CD4-positive, alpha-beta T cell treated with Interleukin-6 for 4 hours (primary cell): ENCODE data around the gene NEURL2.
A peak's percentile ranks its signal among the peaks of the same experiment; 100 is the strongest.
"Not testable (repeated sequence)": the region's sequence is repeated elsewhere in the genome, so short reads cannot be mapped to it uniquely, and the experiment has no call there.

Experiments used
- DNase-seq: peaks from one replicate; pipeline ENCODE4 v3.0.0-alpha.2; 2020; ENCODE audit warnings: mixed read lengths

The NEURL2 gene

GRCh38 chr20:45898285-45898684 lies 7.3 kb upstream of the NEURL2 start:
- no peak for DNase-seq

GRCh38 chr20:45897692-45898091 lies 6.7 kb upstream of the NEURL2 start:
- DNase-seq = no peak

GRCh38 chr20:45897289-45897688 lies 6.3 kb upstream of the NEURL2 start:
- DNase-seq = no peak

GRCh38 chr20:45896641-45897161 lies 5.7 kb upstream of the NEURL2 start:
- no peak for DNase-seq

- no peak for DNase-seq
Measured at GRCh38 chr20:45894797-45895196, 3.8 kb upstream of the NEURL2 start.

- no peak for DNase-seq
Measured at GRCh38 chr20:45893831-45894230, 2.8 kb upstream of the NEURL2 start.

GRCh38 chr20:45892828-45893500 lies 2.0 kb upstream of the NEURL2 start:
- DNase-seq = peak; percentile 55

- no peak for DNase-seq
Measured at GRCh38 chr20:45892049-45892825, 1.2 kb upstream of the NEURL2 start.

GRCh38 chr20:45890077-45890984 lies 677 bp downstream of the NEURL2 start:
- peak; percentile 65 for DNase-seq

- DNase-seq = no peak
Measured at GRCh38 chr20:45888681-45889080, 2.3 kb downstream of the NEURL2 start.

GRCh38 chr20:45887346-45887715 lies 3.7 kb downstream of the NEURL2 start, which contains the start of gene SPATA25:
Gene SPATA25, minus strand, starts transcription at chr20:45887622. Its CDS starts 32 bp downstream, at chr20:45887590.
- no peak for DNase-seq

GRCh38 chr20:45886590-45887345 lies 4.2 kb downstream of the NEURL2 start:
- no peak for DNase-seq

GRCh38 chr20:45883100-45883469 lies 7.9 kb downstream of the NEURL2 start:
- DNase-seq = no peak

- no peak for DNase-seq
Measured at GRCh38 chr20:45882469-45883099, 8.4 kb downstream of the NEURL2 start.

- DNase-seq = peak; percentile 99
Measured at GRCh38 chr20:45880988-45881788, 9.8 kb downstream of the NEURL2 start, which contains the start of gene ZSWIM1. Gene ZSWIM1, plus strand, starts transcription at chr20:45881227. Its CDS starts 1,366 bp downstream, at chr20:45882593.

- no peak for DNase-seq
Measured at GRCh38 chr20:45878076-45878761, 12.8 kb downstream of the NEURL2 start.

GRCh38 chr20:45874576-45874975 lies 16.4 kb downstream of the NEURL2 start:
- no peak for DNase-seq

- DNase-seq = not testable (repeated sequence)
Measured at GRCh38 chr20:45874104-45874481, 16.9 kb downstream of the NEURL2 start.

- no peak for DNase-seq
Measured at GRCh38 chr20:45873409-45874103, 17.5 kb downstream of the NEURL2 start.

GRCh38 chr20:45872626-45873025 lies 18.4 kb downstream of the NEURL2 start:
- DNase-seq = no peak
